Subcutaneous adipose tissue (tissue), 4 donors: ENCODE results near the gene ALPL. TPM values are rescaled to one million over a fixed set of nuclear protein-coding genes. Genes with fewer than 3 reads are reported as not detected.

Source experiments
- total RNA-seq, 4 donors: library from RNA; depleted of rRNA; stranded (reverse); fragments of >200 nt; gene quantifications; one replicate each; pipeline ENCODE4 v1.1.0, GENCODE V29; 2016
- TF ChIP-seq, protein P1 (sequence below): fragments of 450-650 bp; IDR thresholded peaks from one replicate; pipeline ENCODE4 v1.5.1; 2016; ENCODE audit warnings: low read depth, mild to moderate bottlenecking, control low read depth, antibody characterized with exemption, moderate library complexity

Gene ALPL
- total RNA-seq, 4 donors from 2014 or later, result 2.6 to 17.7 (median 9.5) TPM

DNA sequence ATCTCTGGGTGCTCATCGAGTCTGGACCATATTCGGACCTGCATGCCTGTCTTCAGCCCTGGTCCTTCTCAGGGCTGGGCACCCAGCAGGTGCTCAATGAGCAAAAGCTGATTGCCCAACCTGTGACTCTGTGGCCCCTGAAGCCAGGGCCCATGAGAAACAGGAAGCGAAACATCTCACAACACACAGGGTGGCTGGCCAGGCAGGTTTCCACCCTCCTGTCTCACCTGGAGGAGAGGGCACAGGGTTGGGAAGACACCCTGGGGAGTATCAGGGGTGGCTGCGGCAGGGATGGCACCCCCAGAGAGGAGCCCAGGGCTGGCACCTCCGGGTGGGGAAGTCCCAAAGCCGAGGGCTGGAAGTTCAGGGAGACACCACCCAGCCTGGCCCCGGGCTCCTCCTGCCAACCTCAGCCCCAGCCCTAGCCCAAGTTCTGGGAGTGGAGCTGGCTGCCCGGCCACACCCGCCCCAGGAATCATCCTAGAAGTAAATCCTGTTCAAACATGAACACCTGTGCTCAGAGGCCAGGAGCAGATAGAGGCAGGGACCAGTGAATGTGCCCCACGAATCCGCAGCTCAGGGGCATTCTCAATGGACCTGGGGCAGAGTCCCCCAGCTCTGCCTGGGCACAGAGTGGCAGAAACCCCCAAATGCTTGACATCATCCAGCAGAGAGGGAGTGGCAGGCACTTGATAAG, 105.3 kb downstream of the ALPL start:
- TF ChIP-seq, protein P1, sequence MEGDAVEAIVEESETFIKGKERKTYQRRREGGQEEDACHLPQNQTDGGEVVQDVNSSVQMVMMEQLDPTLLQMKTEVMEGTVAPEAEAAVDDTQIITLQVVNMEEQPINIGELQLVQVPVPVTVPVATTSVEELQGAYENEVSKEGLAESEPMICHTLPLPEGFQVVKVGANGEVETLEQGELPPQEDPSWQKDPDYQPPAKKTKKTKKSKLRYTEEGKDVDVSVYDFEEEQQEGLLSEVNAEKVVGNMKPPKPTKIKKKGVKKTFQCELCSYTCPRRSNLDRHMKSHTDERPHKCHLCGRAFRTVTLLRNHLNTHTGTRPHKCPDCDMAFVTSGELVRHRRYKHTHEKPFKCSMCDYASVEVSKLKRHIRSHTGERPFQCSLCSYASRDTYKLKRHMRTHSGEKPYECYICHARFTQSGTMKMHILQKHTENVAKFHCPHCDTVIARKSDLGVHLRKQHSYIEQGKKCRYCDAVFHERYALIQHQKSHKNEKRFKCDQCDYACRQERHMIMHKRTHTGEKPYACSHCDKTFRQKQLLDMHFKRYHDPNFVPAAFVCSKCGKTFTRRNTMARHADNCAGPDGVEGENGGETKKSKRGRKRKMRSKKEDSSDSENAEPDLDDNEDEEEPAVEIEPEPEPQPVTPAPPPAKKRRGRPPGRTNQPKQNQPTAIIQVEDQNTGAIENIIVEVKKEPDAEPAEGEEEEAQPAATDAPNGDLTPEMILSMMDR, result no peak

DNA sequence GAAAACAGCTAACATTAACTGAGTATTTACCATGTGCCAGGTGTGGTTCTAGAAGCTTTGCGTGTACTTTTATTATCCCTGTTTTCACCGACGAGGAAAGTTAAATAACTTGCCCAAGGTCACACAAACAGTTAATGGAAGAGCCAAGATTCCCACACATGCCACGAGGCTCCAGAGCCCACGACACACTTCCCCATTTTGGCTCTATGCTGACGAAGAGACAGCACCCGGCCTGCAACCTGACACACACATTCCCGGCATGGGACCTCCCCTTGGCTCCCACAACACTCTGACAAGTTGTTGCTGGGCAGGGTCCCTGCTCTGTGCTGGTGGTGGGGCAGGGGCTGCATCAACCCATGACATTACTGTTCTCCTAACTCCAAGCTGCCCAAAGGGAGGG, 107.1 kb downstream of the ALPL start:
- TF ChIP-seq, protein P1, result no peak

DNA sequence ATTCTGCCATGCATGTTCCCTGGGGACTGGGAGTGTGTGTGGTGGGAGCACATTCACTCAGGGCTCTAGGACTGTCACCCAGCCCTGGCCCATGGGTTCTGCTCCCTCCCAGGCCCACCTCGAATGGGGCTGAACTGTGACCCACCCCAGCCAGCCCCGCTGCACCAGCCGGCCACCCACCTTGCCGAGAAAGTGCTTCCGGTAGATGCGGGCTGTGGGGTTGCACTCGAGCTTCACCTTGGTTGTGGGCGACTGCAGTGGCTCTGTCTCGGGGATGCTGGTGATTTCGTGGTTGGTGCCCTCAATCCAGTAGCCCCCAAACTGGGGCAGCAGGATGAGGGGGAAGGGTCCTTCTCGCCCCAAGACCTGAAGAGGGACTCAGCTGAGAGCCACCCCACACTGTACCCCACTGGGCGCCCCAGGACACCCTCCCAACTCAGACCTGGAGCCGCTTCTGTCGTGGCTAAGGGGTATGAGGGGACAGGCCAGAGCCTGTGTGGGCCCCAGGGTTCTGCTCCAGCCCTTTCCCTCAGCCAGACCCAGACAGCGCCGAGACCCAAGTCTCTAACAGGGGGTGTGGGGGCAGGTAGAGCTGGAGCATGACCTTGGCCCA, 108.0 kb downstream of the ALPL start:
- TF ChIP-seq, protein P1, result no peak

DNA sequence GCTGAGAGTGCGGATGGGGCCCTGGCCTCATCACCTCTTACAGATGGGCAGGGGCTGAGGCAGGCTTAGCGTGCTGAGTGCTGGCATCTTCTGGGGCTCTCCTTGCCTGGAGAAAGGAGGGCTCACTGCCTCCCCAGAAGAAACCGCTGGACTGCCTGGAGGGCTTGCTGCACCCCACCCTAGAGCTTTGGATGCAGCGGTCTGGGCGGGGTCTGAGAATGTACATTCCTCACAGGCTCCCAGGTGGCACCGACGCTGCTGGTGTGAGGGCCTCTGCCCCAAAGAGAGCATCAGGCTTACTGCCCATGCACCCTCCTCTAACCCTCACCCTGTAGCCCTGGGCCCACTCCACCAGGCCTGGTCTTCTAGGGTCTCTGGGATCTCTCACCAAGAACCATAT, 108.8 kb downstream of the ALPL start:
- TF ChIP-seq, protein P1, result no peak

DNA sequence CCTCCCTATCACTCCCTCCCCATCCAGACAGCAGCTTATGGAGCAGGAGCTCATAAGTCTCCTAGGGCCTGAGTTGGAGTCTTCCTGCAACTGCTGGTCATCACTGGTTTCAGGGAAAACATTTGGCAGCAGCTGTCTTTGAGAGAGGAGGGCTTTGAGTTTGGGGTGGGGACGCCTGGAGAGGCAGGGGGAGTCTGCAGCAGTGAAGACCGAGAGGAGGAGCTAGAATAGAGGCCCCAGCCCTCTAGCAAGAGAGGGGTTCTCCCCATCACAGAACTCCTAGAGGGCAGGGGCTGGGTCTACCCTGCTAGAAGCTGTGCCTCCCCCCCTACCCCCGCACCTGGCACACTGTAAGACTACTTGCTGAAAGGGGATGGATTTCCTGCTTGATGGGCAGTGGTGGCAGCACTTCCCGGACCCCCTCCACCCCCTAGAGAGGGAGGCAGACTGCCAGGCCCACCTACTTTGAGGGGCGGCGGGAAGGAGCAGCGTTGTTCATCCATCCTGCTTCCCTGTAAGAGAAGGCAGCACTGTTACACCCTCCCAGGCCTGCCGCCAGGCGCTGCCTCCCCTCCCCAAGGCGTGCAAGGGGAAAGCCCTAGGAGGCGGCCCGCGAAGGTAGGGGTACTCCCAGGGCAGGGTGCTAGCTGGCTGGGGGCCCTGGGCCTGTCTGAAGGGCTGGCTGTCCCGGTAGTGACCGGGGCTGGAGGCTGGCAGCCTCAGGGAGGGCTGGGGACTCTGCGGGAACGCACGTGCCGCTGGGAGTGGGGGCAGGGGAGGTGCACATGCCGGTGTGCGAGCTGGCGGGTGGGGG, 109.5 kb downstream of the ALPL start:
- TF ChIP-seq, protein P1, result no peak

DNA sequence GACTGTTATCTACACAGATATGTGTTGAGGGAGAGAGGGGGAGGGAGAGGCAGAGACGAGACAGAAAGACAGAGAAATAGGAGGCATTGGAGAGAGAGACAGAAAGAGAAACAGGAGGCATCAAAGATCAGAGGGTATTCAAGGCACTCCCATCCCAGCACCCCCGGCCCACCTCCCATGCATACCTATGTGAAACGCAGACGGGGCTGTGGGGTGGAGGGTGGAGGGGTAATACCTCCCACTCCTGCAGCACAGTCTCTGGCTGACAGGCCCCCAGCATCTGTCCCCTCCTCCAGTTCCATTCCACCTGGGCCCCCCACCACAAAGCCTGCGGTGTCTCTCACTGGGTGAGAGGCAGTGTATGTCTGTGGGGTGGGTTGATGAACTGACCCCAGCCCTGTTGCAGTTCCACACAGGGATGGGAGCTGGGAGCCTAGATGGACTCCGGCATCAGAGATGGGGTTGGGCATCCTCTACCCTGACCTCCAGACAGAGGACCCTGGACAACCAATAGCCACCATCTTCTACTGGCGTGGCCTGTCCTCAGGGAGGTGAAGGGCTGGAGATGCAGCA, 110.2 kb downstream of the ALPL start:
- TF ChIP-seq, protein P1, result no peak

DNA sequence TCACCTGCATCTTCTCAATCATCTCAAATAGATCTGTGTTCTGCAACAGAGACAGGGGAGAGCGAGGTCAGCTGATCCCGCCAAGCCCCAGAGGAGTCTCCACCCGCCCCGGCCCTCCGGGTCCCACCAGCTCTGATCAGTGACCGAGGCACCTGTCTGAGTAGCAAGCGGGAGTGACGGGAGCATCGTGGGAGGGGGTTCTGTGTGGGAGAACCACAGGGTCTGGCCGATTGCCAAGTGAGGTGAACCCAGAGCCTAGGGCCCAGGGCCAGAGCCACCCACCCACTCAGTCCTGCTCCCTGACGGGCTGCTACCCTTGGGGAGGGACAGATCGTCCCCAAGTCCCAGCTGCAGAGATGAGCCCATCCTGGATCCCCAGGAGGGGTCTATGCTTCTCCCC, 110.8 kb downstream of the ALPL start:
- TF ChIP-seq, protein P1, result no peak
